GM21737 (cell line): ENCODE results near the gene IRX4.

ENCODE experiments used
- ATAC-seq: cut with Tn5 transposase; IDR thresholded peaks from one replicate; pipeline ENCODE4 v1.9.1; 2021; ENCODE audit warnings: mild to moderate bottlenecking, moderate library complexity; ENCODE audit not compliant: unreplicated experiment

IRX4 gene

GRCh38 chr5:1882337-1883119, at the start of gene IRX4:
IRX4 (minus strand) TSS chr5:1882925; CDS start chr5:1882647, 278 bp downstream.
- no peak for ATAC-seq

- no peak for ATAC-seq
Measured at GRCh38 chr5:1931604-1932231, 49.0 kb upstream of the IRX4 start.

- ATAC-seq: no peak
Measured at GRCh38 chr5:1930880-1931603, 48.3 kb upstream of the IRX4 start.

- no peak for ATAC-seq
Measured at GRCh38 chr5:1930501-1930879, 47.8 kb upstream of the IRX4 start.

- no peak for ATAC-seq
Measured at GRCh38 chr5:1929108-1929991, 46.6 kb upstream of the IRX4 start.

GRCh38 chr5:1926471-1927341, 44.0 kb upstream of the IRX4 start:
- ATAC-seq: no peak

- ATAC-seq: no peak
Measured at GRCh38 chr5:1926071-1926440, 43.3 kb upstream of the IRX4 start.

- ATAC-seq: no peak
Measured at GRCh38 chr5:1925111-1926070, 42.7 kb upstream of the IRX4 start.

- no peak for ATAC-seq
Measured at GRCh38 chr5:1923766-1924165, 41.0 kb upstream of the IRX4 start.

- no peak for ATAC-seq
Measured at GRCh38 chr5:1923341-1923740, 40.6 kb upstream of the IRX4 start.

GRCh38 chr5:1921711-1922110, 39.0 kb upstream of the IRX4 start:
- no peak for ATAC-seq

GRCh38 chr5:1919750-1920149, 37.0 kb upstream of the IRX4 start:
- no peak for ATAC-seq

- ATAC-seq: no peak
Measured at GRCh38 chr5:1919209-1919566, 36.5 kb upstream of the IRX4 start.

GRCh38 chr5:1918488-1919208, 35.9 kb upstream of the IRX4 start:
- ATAC-seq: no peak

- no peak for ATAC-seq
Measured at GRCh38 chr5:1917830-1918487, 35.2 kb upstream of the IRX4 start.

- ATAC-seq: no peak
Measured at GRCh38 chr5:1916041-1917001, 33.6 kb upstream of the IRX4 start.

- ATAC-seq: no peak
Measured at GRCh38 chr5:1915316-1915715, 32.6 kb upstream of the IRX4 start.
